GM23338 (cell line): ENCODE data around the gene AMFR.

Source experiments
- EZH2 ChIP-seq: fragments of 200-600 bp; sonication (generic); IDR thresholded peaks from one replicate; pipeline ENCODE4 v1.8.0; 2017; ENCODE audit warnings: antibody characterized with exemption, mild to moderate bottlenecking, low read depth; ENCODE audit not compliant: unreplicated experiment
- NANOG ChIP-seq: IDR thresholded peaks from 2 replicates; pipeline ENCODE4 v1.6.1; 2016; ENCODE audit warnings: antibody characterized with exemption, borderline replicate concordance
- POLR2AphosphoS5 ChIP-seq: IDR thresholded peaks from 2 replicates; pipeline ENCODE4 v1.6.1; 2016; ENCODE audit warnings: antibody characterized with exemption, low read depth
- TF ChIP-seq, protein P1 (sequence below), 2 experiments: fragments of 200-600 bp in 1 of 2; sonication (generic) in 1 of 2; conservative IDR thresholded peaks; 2 replicates each; pipeline versions ENCODE4 v1.5.1 to v1.6.1; 2016 to 2017; ENCODE audit warnings: antibody characterized with exemption in 2 of 2, low read depth in 2 of 2, mild to moderate bottlenecking in 2 of 2, moderate library complexity in 1 of 2

DNA sequence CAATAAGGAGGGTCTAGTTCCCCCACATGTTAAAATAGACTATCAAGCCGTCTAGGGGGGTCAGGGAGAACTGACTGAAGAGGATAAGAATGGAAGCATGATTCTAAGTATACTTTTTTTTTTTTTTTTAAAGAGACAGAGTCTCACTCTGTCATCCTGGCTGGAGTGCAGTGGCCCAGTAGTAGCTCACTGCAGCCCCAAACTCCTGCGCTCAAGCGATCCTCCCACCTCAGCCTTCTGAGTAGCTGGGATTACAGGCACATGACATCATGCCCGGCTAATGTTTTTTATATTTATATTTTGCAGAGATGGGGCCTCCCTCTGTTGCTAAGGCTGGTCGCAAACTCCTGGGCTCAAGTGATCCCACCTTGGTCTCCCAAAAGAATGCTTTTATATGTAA, 14.2 kb downstream of the AMFR start:
- TF ChIP-seq, protein P1, sequence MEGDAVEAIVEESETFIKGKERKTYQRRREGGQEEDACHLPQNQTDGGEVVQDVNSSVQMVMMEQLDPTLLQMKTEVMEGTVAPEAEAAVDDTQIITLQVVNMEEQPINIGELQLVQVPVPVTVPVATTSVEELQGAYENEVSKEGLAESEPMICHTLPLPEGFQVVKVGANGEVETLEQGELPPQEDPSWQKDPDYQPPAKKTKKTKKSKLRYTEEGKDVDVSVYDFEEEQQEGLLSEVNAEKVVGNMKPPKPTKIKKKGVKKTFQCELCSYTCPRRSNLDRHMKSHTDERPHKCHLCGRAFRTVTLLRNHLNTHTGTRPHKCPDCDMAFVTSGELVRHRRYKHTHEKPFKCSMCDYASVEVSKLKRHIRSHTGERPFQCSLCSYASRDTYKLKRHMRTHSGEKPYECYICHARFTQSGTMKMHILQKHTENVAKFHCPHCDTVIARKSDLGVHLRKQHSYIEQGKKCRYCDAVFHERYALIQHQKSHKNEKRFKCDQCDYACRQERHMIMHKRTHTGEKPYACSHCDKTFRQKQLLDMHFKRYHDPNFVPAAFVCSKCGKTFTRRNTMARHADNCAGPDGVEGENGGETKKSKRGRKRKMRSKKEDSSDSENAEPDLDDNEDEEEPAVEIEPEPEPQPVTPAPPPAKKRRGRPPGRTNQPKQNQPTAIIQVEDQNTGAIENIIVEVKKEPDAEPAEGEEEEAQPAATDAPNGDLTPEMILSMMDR (conservative IDR thresholded peaks at IDR 0.05; ENCODE audit: low read depth in 2 of 2) = no peak
- no peak for TF ChIP-seq NANOG
- TF ChIP-seq POLR2AphosphoS5 = no peak
- TF ChIP-seq EZH2 = no peak
